T-helper 22 cell (primary cell): ENCODE data around the gene SRSF12.
A peak's percentile ranks its signal among the peaks of the same experiment; 100 is the strongest.

ENCODE experiments used
- DNase-seq: peaks from one replicate; pipeline ENCODE4 v3.0.0-alpha.2; 2020; ENCODE audit warnings: low read depth

Gene SRSF12

DNA sequence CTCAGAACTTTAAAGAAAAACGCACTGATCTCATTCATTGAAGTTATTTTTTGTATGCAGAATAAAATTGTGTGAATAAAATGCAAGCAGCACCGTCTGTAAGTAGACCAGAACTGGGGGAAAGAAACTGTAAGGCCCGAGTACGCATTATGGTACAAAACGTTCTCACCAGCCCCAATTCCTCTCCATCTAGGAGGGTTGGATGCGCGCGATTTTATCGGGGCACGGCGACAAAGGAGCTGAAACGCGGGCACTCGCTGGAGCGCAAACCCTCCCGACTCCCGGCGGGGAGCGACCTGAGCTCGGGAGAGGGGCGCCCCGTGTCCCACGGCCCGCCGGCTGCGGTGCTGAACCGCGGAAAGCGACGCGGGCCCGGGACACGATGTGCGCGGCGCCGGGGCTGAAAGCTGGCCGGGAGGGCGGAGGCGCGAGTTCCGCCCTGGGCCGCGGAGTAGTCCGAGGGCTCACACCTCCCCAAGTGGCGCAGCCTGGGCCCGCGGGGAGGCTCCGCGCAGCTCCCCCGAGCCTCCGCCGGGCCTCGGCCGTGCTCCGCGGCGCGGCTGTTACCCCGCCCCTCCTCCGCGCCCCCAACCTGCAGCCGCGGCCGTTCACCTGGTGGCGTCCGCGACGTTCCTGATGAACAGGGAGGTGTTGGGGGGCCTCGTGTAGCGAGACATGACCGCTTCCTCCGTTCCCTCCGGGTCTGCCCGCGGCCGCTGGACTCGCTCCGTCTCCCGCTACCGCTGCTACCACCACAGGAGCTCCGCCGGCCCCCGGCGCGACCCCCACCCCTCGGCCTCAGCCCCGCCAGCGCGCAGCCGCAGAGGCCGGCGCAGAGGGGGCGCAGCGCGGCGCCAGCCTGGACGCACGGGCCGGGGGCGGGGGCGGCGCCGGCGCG is at the start of gene SRSF12:
Gene SRSF12, minus strand, starts transcription at position 861 of the 898 bp plus-strand sequence. Its CDS starts 184 bp downstream, at position 677.
- no peak for DNase-seq

DNA sequence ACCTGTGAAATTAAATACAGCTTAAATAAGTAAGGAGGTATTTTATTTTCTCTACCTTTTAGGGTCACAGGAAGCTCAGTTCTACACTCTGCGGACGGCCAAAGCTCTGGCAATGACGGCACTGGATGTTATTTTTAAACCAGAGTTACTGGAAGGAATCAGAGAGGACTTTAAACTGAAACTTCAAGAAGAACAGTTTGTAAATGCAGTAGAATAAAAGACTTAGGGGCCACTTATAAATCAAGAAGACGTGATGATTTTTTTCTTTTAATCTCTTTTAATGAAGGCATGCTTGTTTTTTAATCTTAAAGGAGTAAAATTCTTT is 44.1 kb upstream of the SRSF12 start:
- DNase-seq, result no peak

DNA sequence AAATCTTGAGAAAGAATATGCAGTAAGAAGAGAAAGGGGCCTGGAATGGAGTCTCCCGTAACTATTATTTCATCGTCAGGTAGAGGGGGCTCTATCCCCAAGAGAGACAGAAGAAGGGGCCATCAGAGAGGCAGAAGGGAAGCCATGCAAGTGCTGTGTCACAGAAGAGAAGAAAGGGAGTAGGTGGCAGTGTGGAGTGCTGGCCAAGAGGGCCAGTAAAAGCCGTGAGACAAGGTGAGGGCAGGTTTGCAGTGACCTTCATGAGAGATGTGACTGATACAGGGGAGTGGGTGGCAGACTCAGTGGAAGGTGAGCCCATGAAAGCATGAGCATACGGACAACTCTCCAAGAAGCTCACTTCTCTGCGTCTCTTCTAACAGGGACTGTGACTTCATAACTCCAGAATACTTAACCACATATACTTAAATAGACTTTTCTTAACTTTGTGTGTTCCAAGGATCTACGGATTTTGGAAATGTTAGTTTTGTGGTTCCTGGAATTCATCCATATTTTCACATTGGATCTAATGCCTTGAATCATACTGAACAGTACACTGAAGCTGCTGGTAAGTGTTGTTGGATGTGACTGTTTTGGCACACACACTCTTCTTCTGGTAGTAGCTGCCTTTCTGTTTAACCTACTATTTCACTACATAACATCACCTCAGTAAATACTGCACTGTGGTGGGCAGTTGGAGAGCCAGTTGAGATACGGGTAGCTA is 43.6 kb upstream of the SRSF12 start:
- no peak for DNase-seq

DNA sequence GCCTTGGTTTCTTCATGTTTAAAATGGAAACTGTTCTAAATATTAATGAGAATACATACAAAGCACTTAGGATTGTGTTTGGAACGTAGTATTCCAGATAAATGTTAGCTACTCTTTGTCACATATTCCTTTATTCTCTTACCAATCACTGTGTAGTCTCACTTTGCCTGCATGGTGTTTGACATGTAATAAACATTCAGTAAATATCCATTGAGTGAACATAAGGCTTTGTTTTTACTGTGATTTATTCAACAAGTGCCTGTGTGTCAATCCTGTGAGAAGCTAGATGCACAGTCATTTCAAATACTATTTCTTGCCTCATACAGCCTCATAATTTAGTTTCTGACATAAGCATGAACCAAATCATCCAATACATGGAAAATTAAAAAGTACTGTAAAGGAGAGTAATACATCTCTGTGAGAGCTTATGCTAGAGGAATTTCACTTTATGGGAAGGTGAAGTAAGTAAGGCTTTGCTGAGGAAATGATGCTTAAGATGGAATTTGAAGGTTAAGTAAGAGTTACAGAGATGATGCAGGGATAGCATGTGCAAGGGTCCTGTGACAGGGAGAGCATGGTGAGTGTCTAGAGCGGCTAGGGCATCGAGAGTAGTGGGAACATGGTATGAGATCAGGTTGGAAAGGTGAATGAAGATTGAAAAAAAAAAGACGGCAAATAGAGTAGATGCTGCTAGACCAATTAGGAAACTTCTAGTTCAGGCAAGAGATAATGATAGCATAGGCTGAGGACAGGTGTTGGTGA is 42.6 kb upstream of the SRSF12 start:
- no peak for DNase-seq

DNA sequence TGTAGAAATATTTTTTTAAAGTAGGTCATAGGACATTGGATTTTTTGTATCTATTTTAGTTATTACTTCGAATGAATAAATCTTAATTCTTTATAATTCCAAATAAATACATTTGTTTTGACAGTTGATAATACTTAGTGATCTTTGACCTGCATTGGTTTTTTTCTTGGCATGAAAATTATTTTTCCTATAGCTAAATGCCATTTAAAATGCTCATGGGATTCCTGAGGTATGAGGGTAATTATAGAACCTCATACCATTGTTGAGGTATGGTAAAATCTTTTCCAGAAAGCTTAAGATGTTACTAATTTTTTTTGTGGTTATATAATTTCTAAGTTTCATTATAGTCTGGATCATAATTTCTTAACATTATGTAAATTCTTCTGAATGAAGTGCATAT is 36.3 kb upstream of the SRSF12 start:
- no peak for DNase-seq

DNA sequence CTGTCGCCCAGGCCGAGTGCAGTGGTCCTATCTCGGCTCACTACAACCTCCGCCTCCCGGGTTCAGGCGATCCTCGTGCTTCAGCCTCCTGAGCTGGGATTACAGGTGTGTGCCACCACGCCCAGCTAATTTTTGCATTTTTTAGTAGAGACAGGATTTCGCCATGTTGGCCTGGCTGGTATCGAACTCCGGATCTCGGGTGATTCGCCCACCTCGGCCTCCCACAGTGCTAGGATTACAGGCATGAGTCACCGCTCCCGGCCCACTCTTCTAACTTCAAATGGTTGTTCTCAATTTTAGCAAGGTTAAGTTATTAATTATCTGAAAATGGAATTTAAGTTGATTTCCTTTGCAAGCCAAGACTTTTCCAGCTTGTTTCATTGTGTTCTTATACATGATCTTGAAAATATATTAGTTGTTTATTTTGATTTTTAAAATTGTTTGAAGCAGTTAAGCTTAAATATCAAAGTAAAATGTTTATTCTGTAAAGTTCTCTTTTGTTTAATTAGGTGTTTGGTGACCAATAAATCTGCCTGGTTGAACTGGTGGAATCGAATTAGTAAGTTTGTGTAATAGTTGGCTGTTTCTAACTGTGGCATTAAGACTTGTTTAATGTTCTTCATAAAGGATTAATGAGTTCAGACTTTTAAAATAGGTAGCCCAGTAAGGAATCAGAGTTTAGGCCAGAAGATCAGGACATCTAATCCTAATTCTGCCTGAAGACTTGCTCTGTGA is 30.3 kb upstream of the SRSF12 start:
- DNase-seq, result no peak

DNA sequence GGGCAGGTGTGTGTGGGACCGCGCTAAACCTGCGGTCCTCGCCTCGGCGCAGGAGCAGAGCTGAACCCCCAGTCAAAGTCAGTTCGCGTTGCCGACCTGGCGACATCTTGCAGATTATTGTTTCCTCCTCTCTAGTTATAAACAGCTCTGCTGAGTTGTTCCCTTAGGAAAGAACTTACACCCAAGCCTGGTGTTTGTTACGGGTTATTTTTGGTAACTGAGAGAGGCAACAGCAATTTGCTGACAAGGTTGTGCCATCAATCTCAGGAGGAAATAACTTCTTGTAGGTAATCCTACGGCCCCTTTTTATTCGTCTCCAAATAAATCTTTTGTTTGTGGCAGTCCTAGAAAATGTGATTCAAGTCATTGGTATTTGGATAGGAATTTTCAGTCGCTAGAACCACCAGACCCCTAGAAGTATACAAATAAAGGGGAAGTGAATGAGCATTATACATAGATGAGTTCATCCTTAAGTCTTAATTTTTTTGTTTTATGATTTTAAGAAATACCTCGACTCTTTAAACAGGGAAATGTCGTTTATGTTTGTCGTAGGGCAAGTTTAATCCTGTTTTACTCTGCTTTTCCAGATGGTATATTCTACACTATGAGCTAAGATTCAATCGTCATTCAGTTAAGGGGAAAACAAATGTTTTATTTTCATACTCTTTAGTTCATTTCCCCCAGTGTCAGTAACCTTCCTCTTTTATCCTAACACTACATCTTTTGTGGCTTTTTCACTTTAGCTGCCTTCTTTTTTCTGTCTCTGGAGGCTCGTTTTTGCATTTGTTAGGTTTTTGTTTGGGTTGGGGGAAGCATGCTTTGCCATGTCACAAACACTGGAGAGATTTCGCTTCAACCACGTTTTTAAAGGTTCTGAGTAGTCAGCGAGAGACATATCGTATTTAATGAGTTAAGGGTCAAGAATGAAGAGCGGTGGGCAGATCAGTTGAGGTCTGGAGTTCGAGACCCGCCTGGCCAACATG is 29.1 kb upstream of the SRSF12 start:
- DNase-seq, result no peak

DNA sequence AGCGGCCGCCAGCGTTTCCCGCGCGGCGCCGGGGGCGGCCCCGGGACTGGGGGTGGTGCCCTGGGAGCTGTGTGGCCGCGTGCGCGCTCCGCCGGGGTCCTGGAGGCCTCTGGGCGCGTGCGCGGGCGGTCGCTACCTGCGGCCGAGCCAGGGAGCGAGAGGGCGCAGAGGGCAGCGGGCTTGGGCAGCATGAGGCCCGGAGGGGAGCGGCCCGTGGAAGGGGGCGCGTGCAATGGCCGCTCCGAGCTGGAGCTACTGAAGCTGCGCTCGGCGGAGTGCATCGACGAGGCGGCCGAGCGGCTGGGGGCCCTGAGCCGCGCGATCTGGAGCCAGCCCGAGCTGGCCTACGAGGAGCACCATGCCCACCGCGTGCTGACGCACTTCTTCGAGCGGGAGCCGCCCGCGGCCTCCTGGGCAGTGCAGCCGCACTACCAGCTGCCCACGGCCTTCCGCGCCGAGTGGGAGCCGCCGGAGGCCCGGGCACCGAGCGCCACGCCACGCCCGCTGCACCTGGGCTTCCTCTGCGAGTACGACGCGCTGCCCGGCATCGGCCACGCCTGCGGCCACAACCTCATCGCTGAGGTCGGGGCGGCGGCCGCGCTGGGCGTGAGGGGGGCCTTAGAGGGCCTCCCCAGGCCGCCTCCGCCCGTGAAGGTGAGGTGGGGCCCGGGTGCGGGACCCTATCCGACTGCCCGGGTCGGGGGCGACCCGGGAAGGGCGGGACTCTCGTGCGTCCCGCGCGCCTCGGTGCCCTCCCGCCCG is 28.3 kb upstream of the SRSF12 start, which contains the start of gene PM20D2:
Gene PM20D2, plus strand, starts transcription at position 100 of the 762 bp plus-strand sequence. Its CDS starts 90 bp downstream, at position 190.
- peak; percentile 30 for DNase-seq

DNA sequence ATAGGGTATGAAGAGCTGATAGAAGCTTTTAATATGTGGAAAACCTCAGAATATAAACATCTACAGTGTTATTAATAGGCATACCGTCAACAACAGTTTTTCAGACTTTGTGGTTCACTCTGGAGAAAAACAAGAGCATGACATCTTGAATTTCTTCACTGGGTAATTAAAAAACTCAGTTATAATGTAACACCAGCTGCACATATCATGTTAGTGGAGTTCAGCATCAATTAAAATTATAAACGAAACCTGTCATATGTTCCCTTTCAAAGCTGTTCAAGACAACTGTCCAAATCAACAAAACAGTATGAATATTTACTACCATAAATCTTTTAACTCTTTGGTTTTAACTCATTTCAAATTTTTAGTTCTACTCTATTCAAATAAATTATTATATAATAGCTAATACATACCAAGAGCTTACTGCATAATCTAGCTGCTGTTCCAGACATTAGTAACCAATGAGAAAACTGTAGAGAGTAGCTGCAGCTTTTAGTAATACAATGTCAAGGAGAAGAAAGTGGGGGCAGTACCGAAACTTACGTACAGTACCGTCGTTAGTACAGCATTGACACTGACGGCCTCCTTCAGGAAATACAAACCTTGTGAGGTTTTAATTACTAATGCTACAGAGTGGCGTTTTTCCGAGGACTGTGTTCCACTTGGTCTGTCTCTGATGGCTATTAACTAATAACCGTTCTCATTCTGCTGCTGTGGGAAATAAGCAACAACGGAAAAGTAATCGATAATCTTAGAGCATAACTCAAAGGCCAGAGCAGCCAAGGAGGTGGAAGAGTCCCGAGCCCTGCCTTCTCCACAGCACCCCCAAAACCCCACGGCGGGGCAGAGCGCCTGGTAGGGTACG is 27.5 kb upstream of the SRSF12 start:
- no peak for DNase-seq

DNA sequence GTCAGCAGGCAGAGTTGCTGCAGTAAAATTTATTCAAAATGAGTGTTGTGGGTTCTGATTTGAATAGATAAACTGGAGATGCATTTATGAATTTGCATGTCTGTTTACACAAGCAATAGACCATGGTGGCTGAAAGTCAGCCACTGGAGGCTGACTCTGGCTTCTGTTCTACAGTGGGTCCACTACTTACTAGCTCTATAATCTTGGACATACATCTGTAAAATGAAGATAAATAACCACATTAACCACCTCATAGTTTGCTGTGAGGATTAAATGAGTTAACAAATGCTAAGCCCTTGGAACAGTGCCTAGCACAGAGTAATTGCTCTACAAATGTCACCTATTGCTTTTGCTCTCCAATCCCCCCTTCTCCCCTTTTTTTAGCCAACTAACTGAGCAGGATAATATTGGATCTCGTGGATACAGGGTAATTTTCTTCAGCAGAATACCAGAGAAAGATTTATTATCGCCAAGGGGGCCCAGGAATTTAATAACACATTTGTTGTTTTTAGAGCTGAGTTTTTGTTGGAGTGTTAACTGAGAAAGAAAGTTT is 26.6 kb upstream of the SRSF12 start:
- no peak for DNase-seq

DNA sequence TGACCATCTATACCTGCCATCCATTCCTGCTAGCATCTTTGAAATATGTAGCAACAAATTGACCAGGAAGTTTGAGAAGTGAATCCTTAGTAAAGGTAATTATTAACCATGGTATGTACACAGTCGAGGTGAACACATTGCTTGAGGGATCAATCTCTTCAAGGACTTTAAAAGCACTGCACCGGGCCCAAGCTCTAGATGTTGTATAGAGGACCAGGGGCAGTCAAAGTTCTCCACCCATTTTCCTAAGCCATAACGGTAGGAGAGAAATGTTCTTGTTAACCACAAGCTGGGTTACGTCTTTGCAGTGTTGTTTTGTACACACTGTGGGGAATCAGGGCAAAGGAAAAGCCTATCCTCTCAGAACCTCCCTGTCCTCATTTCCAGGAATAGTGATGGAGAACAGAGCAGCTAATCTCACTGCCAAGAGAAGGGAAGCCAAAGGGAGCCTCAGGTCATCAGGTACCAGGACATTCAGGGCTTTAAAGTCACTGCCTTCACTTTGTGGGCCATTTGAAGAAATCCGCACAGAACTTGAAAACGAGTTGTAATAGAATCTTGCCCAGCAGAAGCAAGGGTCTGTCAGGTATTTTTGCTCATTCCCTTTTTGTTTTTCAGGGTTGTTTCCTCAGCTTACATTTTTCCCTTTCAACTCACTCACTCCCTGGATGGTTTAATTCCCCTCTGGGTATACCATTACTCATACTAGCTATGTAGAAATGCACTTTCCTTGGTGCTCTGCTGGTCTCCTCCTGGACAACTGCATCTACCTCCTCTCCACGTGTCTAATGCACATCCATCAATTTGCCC is 22.7 kb upstream of the SRSF12 start:
- no peak for DNase-seq

DNA sequence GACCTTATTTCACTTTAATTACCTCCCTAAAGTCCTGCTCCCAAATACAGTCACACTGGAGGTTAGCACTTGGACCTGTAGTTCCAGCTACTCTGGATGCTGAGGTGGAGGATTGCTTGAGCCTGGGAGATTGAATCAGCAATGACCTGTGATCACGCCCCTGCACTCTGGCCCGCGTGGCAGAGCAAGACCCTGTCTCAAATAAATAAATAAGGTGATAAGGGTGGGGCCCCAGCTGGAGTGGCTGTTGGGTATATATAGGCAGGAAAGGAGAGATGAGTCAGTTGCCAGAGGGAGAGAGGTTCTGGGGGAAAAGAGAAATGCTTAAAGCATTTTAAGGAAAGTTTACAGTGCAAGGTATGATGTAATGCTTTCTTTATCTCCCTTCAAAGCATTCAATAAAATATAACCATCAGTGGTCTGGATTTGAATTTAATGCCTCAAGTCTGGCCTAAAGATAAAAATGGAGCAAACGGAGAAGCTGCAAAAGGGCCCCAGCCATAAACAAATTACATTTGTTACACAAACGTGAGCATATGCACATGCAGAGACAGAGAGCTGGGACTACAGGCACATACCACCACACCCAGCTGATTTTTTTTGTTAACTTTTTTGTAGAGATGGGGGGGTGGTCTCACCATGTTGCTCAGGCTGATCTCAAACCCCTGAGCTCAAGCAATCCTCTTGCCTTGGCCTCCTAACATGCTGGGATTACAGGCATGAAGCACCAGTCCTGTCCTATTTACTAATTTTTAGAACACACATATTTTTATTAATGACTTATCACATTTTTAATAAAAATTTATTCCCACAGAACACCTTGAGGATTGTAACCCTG is 21.9 kb upstream of the SRSF12 start:
- DNase-seq, result no peak

DNA sequence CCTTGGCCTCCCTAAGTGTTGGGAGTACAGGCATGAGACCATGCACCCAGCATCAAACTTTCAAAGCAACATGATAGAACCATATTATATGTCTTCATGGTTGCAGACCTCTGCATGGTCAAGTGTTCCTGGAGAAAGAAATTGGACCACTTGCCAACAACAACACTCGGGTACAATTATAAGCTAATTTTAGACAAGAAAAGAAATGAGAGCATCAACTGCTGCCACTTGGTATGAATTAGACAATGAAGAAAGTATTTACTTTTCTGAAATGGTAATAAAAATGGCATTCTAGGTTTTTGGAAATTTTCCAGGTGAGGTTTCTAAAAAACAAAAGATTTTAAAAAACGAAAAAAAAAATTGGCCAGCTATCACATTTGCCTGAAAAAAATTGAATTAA is 20.3 kb upstream of the SRSF12 start:
- no peak for DNase-seq

DNA sequence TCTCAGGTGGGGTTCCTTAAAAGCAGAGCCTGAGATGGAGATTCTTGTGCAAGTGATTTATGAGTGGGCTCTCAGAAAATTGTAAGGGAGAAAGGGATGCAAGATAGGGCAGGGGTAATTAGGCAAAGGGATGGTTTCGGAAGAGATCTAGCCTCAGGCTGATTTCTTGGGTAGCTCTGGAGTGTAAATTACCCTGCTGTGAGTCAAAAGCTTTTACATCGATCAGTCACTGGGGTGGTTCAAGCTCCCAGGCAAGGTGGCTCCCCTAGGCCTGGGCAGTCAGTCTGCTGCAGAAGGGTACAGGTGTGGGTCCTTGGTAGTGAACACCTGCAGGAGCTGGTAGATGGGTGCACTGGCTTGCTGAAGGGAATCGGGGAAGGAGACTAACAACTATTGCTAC is 16.9 kb upstream of the SRSF12 start:
- DNase-seq, result no peak

DNA sequence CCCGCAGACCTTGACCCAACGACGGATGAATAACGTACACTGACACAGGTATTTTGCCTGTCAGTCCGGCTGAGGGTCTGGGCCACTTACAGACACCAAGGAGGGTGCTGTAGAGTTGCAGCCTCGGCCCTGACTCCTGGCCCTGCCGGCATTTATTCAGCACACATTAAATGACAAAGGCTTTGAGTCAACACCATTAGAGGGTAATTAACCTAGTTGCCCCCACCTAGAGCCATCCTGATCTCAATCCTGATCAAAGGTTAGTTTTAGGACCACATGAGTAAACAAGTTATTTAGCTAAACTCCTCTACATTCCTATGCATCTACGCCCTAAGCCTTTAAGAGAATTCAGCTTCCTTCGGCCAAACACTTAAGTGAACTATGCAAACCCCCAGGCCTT is 16.1 kb upstream of the SRSF12 start:
- DNase-seq, result no peak

DNA sequence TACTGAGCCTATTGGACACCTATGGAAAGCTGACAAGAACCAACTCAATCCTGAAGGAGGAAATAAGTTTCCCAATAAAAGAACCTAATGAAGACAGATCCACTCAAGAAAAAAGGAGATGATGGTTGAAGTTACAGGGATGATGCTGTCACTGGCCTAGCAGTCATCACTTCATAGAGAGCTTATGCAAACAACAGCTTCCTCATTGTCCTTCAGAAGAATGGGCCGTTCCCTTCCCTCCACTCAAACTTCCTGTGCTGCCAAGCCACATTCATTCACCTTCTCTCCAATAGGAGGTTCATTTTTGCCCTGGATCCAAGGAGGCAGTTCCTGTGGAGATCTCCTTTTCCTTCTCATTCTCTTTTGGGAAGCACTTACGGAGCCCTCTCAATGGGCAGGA is 14.2 kb upstream of the SRSF12 start:
- DNase-seq, result no peak

DNA sequence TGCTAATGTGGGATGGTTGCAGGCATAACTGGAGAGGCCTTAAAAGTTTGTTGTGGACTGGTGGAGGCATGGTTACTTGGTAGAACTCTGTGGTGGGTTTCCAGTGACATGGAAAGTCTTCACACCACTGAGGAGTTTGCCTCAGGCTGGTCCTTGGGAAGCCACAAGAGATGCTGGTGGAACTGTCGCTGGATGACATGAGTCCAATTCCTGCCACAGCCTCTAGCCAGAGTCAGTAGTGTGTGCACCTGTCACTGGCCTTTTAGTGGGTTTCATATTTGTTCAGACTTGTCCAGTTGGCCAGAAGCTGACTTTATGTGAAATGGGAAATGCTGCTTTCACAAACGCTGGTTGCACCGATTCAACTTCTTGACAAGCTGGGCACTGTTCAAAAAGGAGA is 13.7 kb upstream of the SRSF12 start:
- DNase-seq, result no peak
